Liver (tissue), 9 donors: ENCODE results near the gene TRAF3IP3. TPM values are rescaled to one million over a fixed set of nuclear protein-coding genes. Genes with fewer than 3 reads are reported as not detected.

Source experiments
- DNase-seq: peaks from one replicate; pipeline ENCODE4 v3.0.0-alpha.2; 2017; ENCODE audit warnings: low spot score
- H3K27ac ChIP-seq, 2 donors: one replicate each; pipeline ENCODE4 v1.7.0; 2013; ENCODE audit warnings: inconsistent platforms in 2 of 2, low read length in 2 of 2, control low read depth in 1 of 2, low read depth in 1 of 2, mild to moderate bottlenecking in 1 of 2
- H3K27me3 ChIP-seq, 4 donors: one replicate each; pipeline versions ENCODE4 v1.6.1 to v1.7.0; 2013; ENCODE audit warnings: low read length in 3 of 4, inconsistent platforms in 1 of 4, mild to moderate bottlenecking in 1 of 4, moderate library complexity in 1 of 4; ENCODE audit not compliant: control insufficient read depth in 4 of 4, insufficient read depth in 4 of 4
- H3K36me3 ChIP-seq, 4 donors: one replicate each; pipeline versions ENCODE4 v1.6.1 to v1.7.0; 2013; ENCODE audit warnings: low read length in 3 of 4, mild to moderate bottlenecking in 3 of 4, low read depth in 1 of 4, moderate library complexity in 1 of 4; ENCODE audit not compliant: control insufficient read depth in 4 of 4, insufficient read depth in 3 of 4
- H3K4me1 ChIP-seq, 4 donors: one replicate each; pipeline versions ENCODE4 v1.6.1 to v1.7.0; 2013; ENCODE audit warnings: low read length in 3 of 4, mild to moderate bottlenecking in 3 of 4, moderate library complexity in 1 of 4; ENCODE audit not compliant: control insufficient read depth in 4 of 4, insufficient read depth in 4 of 4
- H3K4me3 ChIP-seq, 3 donors: one replicate each; pipeline versions ENCODE4 v1.6.1 to v1.7.0; 2013; ENCODE audit warnings: low read length in 3 of 3, control low read depth in 1 of 3, low read depth in 1 of 3, mild to moderate bottlenecking in 1 of 3
- H3K9ac ChIP-seq, 2 donors: one replicate each; pipeline ENCODE4 v1.7.0; 2013; ENCODE audit warnings: low read length in 2 of 2, mild to moderate bottlenecking in 2 of 2, moderate library complexity in 2 of 2, control low read depth in 1 of 2, low read depth in 1 of 2
- H3K9me3 ChIP-seq, 4 donors: one replicate each; pipeline versions ENCODE4 v1.6.1 to v1.7.0; 2013; ENCODE audit warnings: low read length in 3 of 4; ENCODE audit not compliant: control insufficient read depth in 4 of 4
- ATF3 ChIP-seq: IDR thresholded peaks from 2 replicates; pipeline ENCODE4 v1.6.1; 2016; ENCODE audit warnings: antibody characterized with exemption
- CTCF ChIP-seq: fragments of 150-350 bp; IDR thresholded peaks from 2 replicates; pipeline ENCODE4 v1.5.1; 2017; ENCODE audit warnings: improper control_type of control experiment, low read depth, low read length; ENCODE audit not compliant: missing input control
- EGR1 ChIP-seq, 2 donors: IDR thresholded peaks; 2 replicates each; pipeline ENCODE4 v1.6.1; 2016 to 2018; ENCODE audit warnings: antibody characterized with exemption in 2 of 2, low read depth in 2 of 2
- FOXA1 ChIP-seq: IDR thresholded peaks from 2 replicates; pipeline ENCODE4 v1.6.1; 2016; ENCODE audit warnings: antibody characterized with exemption
- FOXA2 ChIP-seq: IDR thresholded peaks from 2 replicates; pipeline ENCODE4 v1.6.1; 2016; ENCODE audit warnings: antibody characterized with exemption
- GABPA ChIP-seq, 2 donors: IDR thresholded peaks in 1 of 2; conservative IDR thresholded peaks in 1 of 2; 2 replicates each; pipeline ENCODE4 v1.6.1; 2016; ENCODE audit warnings: antibody characterized with exemption in 2 of 2, mild to moderate bottlenecking in 1 of 2, moderate library complexity in 1 of 2
- HNF4A ChIP-seq, 2 donors: conservative IDR thresholded peaks; 2 replicates each; pipeline ENCODE4 v1.6.1; 2016; ENCODE audit warnings: antibody characterized with exemption in 2 of 2, mild to moderate bottlenecking in 2 of 2
- HNF4G ChIP-seq: IDR thresholded peaks from 2 replicates; pipeline ENCODE4 v1.6.1; 2016; ENCODE audit warnings: antibody characterized with exemption
- JUND ChIP-seq, 2 donors: IDR thresholded peaks; 2 replicates each; pipeline ENCODE4 v1.6.1; 2016; ENCODE audit warnings: antibody characterized with exemption in 2 of 2
- NR2F2 ChIP-seq: IDR thresholded peaks from 2 replicates; pipeline ENCODE4 v1.6.1; 2016; ENCODE audit warnings: antibody characterized with exemption
- RAD21 ChIP-seq, 2 donors: IDR thresholded peaks; 2 replicates each; pipeline ENCODE4 v1.6.1; 2016; ENCODE audit warnings: antibody characterized with exemption in 2 of 2, mild to moderate bottlenecking in 2 of 2
- REST ChIP-seq: IDR thresholded peaks from 2 replicates; pipeline ENCODE4 v1.6.1; 2016; ENCODE audit warnings: antibody characterized with exemption, mild to moderate bottlenecking
- RXRA ChIP-seq, 2 donors: IDR thresholded peaks; 2 replicates each; pipeline ENCODE4 v1.6.1; 2017 to 2018; ENCODE audit warnings: antibody characterized with exemption in 2 of 2, mild to moderate bottlenecking in 1 of 2
- SP1 ChIP-seq: IDR thresholded peaks from 2 replicates; pipeline ENCODE4 v1.6.1; 2018; ENCODE audit warnings: antibody characterized with exemption, mild to moderate bottlenecking
- TAF1 ChIP-seq: conservative IDR thresholded peaks from 2 replicates; pipeline ENCODE4 v1.6.1; 2016; ENCODE audit warnings: antibody characterized with exemption, mild to moderate bottlenecking
- YY1 ChIP-seq: IDR thresholded peaks from 2 replicates; pipeline ENCODE4 v1.6.1; 2016; ENCODE audit warnings: antibody characterized with exemption, mild to moderate bottlenecking
- WGBS: extraction: QIAGEN DNeasy Blood & Tissue Kit; methylation state at CpG from one replicate; pipeline ENCODE4 v1.1.7; 2013; 5-methylcytosine and 5-hydroxymethylcytosine counted together
- polyA plus RNA-seq, 2 donors: library from polyadenylated mRNA; stranded (reverse) in 1 of 2; unstranded in 1 of 2; fragments of 200-250 nt in 1 of 2; fragments of >200 nt in 1 of 2; fragmentation: Nextera tagmentation in 1 of 2; extraction: Ambion mirVana in 1 of 2; gene quantifications; one replicate each; pipeline versions ENCODE4 v1.2.1 to v1.2.3, GENCODE V29; 2013 to 2015
- total RNA-seq, 2 donors: library from RNA; depleted of rRNA; stranded (reverse); fragments of >200 nt; gene quantifications; one replicate each; pipeline ENCODE4 v1.2.3, GENCODE V29; 2014
- TF ChIP-seq, protein P1 (sequence below): IDR thresholded peaks from 2 replicates; pipeline ENCODE4 v1.6.1; 2016; ENCODE audit warnings: antibody characterized with exemption
- TF ChIP-seq, protein P2 (sequence below): IDR thresholded peaks from 2 replicates; pipeline ENCODE4 v1.6.1; 2016; ENCODE audit warnings: antibody characterized with exemption
- donor health status: healthy.
- donor health status: healthy.
- donor health status: healthy.
- donor health status: healthy.
- donor health status: healthy.

The TRAF3IP3 gene
- total and polyA plus RNA-seq, 4 donors: 0.87 to 3.4 (median 2.2) TPM

GRCh38 chr1:209721323-209721722 lies 34.5 kb upstream of the TRAF3IP3 start (continued):
- TF ChIP-seq CTCF (no peak), EGR1 (IDR thresholded peaks at IDR 0.05; ENCODE audit: low read depth in 2 of 2) (no peak), RAD21 (IDR thresholded peaks at IDR 0.05) (no peak), FOXA1 (no peak), TAF1 (no peak)

DNA sequence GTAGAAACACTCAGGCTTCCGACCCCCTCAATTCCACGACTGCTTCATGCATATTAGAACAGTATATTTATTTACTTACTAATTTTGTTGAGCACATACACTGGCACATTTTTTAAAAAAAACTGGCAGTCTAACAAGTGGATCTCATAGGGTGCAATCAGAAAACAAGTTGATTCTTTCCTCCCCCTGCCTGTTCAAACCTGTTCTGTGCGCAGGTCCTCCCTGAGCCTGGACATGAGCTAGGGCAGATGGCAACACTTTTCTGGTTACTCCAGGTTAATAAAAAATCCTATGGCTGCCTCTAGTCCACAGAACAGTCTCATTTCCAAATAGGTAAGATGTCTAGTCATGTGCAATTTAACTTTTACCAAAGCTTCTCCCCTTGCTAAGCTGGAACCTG lies 32.6 kb upstream of the TRAF3IP3 start:
- Histone ChIP-seq H3K9me3 (no peaks in the 10 kb centered on the region), H3K27me3 (no peaks in the 10 kb centered on the region), H3K27ac (peak overlapping the region; percentile 93 to 98), H3K4me1 (peaks cover 9 to 56% (median 23%) of the 10 kb centered on the region in 4 donors), H3K9ac (peak overlapping the region in 1 of 2 donors; percentile 40), H3K36me3 (peaks cover 0 to 2% (median 0%) of the 10 kb centered on the region in 4 donors), H3K4me3 (no peak overlapping the region)
- DNase-seq: no peak
- 48% methylated on average over 3 of the region's 3 CpGs for WGBS
- TF ChIP-seq RXRA (IDR thresholded peaks at IDR 0.05) (peak in 1 of 2 donors; percentile 29), HNF4A (conservative IDR thresholded peaks at IDR 0.05) (peak in 1 of 2 donors; percentile 15)
- TF ChIP-seq, protein P1, sequence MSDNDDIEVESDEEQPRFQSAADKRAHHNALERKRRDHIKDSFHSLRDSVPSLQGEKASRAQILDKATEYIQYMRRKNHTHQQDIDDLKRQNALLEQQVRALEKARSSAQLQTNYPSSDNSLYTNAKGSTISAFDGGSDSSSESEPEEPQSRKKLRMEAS: no peak

- no peaks in the 10 kb centered on the region for H3K27me3 ChIP-seq
- WGBS: 29% methylated on average over 3 of the region's 3 CpGs
- DNase-seq: no peak
- peaks cover 0 to 2% (median 0%) of the 10 kb centered on the region in 4 donors for H3K36me3 ChIP-seq
- peaks cover 9 to 56% (median 23%) of the 10 kb centered on the region in 4 donors for H3K4me1 ChIP-seq
- H3K9me3 ChIP-seq: no peaks in the 10 kb centered on the region
- H3K4me3 ChIP-seq: no peak overlapping the region
- H3K27ac ChIP-seq: peak overlapping the region; percentile 93 to 98
- peak overlapping the region; percentile 37 to 91 for H3K9ac ChIP-seq
- peak; percentile 50 for TF ChIP-seq FOXA2
- TF ChIP-seq, protein P1: peak; percentile 62
- TF ChIP-seq EGR1 (IDR thresholded peaks at IDR 0.05; ENCODE audit: low read depth in 2 of 2): peak in 1 of 2 donors; percentile 86
- peak; percentile 69 for TF ChIP-seq FOXA1
- TF ChIP-seq TAF1: no peak
- peak; percentile 90 for TF ChIP-seq SP1
- TF ChIP-seq GABPA (IDR thresholded peaks at IDR 0.05 in 1 of 2, conservative IDR thresholded peaks at IDR 0.05 in 1 of 2): no peak
- TF ChIP-seq NR2F2: no peak
- peak; percentile 83 for TF ChIP-seq YY1
- TF ChIP-seq RAD21 (IDR thresholded peaks at IDR 0.05): peak; percentile 29 to 43
- peak; percentile 66 to 84 for TF ChIP-seq RXRA (IDR thresholded peaks at IDR 0.05)
- TF ChIP-seq HNF4A (conservative IDR thresholded peaks at IDR 0.05): peak; percentile 87 to 91
- TF ChIP-seq, protein P2, sequence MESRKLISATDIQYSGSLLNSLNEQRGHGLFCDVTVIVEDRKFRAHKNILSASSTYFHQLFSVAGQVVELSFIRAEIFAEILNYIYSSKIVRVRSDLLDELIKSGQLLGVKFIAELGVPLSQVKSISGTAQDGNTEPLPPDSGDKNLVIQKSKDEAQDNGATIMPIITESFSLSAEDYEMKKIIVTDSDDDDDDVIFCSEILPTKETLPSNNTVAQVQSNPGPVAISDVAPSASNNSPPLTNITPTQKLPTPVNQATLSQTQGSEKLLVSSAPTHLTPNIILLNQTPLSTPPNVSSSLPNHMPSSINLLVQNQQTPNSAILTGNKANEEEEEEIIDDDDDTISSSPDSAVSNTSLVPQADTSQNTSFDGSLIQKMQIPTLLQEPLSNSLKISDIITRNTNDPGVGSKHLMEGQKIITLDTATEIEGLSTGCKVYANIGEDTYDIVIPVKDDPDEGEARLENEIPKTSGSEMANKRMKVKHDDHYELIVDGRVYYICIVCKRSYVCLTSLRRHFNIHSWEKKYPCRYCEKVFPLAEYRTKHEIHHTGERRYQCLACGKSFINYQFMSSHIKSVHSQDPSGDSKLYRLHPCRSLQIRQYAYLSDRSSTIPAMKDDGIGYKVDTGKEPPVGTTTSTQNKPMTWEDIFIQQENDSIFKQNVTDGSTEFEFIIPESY: peak; percentile 63
- TF ChIP-seq ATF3: no peak
- TF ChIP-seq HNF4G: peak; percentile 67
- peak; percentile 39 for TF ChIP-seq REST
- TF ChIP-seq JUND (IDR thresholded peaks at IDR 0.05): peak in 1 of 2 donors; percentile 64
These were observed 31.8 kb upstream of the TRAF3IP3 start for GRCh38 chr1:209723756-209724693.
